ENCODE data around the gene ENOX1.

- TF ChIP-seq BHLHE40 (IDR thresholded peaks at IDR 0.05; ENCODE audit: borderline replicate concordance) (no peak), ZNF384 (IDR thresholded peaks at IDR 0.05) (no peak), FOXA1 (IDR thresholded peaks at IDR 0.05) (no peak), CTBP1 (IDR thresholded peaks at IDR 0.05; ENCODE audit: borderline replicate concordance) (no peak), FOXM1 (IDR thresholded peaks at IDR 0.05; ENCODE audit: borderline replicate concordance) (no peak), L3MBTL2 (conservative IDR thresholded peaks at IDR 0.05) (no peak), FOXK2 (IDR thresholded peaks at IDR 0.05) (no peak)
Measured at GRCh38 chr13:43230989-43231388, 555.8 kb downstream of the ENOX1 start.
